Adrenal gland (tissue), 5 donors: ENCODE data around the gene PGRMC2.

ENCODE experiments used
- POLR2A ChIP-seq, 2 donors: fragments of 450-650 bp; IDR thresholded peaks; one replicate each; pipeline ENCODE4 v1.6.1; 2017; ENCODE audit warnings: antibody characterized with exemption in 2 of 2, mild to moderate bottlenecking in 2 of 2, moderate library complexity in 1 of 2
- TF ChIP-seq, protein P1 (sequence below), 6 experiments: fragments of 450-650 bp in 4 of 6; fragments of 200-600 bp in 2 of 6; sonication (generic) in 1 of 6; IDR thresholded peaks; 1 replicate in 5 of 6; 2 replicates in 1 of 6; pipeline versions ENCODE4 v1.5.1 to v1.8.0; 2016 to 2021; ENCODE audit warnings: antibody characterized with exemption in 6 of 6, mild to moderate bottlenecking in 2 of 6, moderate library complexity in 1 of 6
- donor health status: DM: no; HTN: no; CAD: no.

DNA sequence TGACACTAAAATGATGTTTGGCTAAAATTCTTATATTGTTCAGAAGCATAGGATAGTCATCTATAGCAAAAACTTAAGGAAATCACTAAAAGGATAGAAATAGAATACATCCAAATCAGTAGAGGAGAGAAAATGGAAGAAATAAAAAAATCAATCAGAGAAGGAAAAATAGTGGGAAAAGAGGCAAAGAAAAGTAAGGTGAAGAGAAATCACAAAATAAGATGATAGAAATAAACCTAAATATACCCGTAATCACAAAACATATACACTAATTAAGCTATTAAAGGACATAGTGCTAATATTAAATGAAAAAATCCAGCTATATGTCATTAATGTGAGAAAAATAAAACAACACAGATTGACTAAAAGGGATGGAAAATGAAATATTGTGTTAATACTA lies 6.3 kb downstream of the PGRMC2 start:
- TF ChIP-seq, protein P1, sequence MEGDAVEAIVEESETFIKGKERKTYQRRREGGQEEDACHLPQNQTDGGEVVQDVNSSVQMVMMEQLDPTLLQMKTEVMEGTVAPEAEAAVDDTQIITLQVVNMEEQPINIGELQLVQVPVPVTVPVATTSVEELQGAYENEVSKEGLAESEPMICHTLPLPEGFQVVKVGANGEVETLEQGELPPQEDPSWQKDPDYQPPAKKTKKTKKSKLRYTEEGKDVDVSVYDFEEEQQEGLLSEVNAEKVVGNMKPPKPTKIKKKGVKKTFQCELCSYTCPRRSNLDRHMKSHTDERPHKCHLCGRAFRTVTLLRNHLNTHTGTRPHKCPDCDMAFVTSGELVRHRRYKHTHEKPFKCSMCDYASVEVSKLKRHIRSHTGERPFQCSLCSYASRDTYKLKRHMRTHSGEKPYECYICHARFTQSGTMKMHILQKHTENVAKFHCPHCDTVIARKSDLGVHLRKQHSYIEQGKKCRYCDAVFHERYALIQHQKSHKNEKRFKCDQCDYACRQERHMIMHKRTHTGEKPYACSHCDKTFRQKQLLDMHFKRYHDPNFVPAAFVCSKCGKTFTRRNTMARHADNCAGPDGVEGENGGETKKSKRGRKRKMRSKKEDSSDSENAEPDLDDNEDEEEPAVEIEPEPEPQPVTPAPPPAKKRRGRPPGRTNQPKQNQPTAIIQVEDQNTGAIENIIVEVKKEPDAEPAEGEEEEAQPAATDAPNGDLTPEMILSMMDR (IDR thresholded peaks at IDR 0.05) = no peak
- TF ChIP-seq POLR2A (IDR thresholded peaks at IDR 0.05) = no peak
